GM13976 (cell line): Measurements from ENCODE around the gene FOXI1.

Experiments used
- DNase-seq: peaks from one replicate; pipeline ENCODE4 v3.0.0; 2012; ENCODE audit warnings: low spot score
- CTCF ChIP-seq: IDR thresholded peaks from 2 replicates; pipeline ENCODE4 v1.5.1; 2012; ENCODE audit warnings: borderline replicate concordance, mild to moderate bottlenecking; ENCODE audit not compliant: insufficient read depth; ENCODE audit errors: extremely low read depth, missing control alignments, control extremely low read depth
- in situ Hi-C: fragments of 300-500 bp; cut with MboI; formaldehyde crosslinking; loops from one replicate; pipeline ENCODE4 v1.12.0; 2022; ENCODE audit warnings: low sequenced_read_pairs, mixed read lengths, inconsistent platforms; ENCODE audit not compliant: unreplicated experiment

FOXI1 gene

DNA sequence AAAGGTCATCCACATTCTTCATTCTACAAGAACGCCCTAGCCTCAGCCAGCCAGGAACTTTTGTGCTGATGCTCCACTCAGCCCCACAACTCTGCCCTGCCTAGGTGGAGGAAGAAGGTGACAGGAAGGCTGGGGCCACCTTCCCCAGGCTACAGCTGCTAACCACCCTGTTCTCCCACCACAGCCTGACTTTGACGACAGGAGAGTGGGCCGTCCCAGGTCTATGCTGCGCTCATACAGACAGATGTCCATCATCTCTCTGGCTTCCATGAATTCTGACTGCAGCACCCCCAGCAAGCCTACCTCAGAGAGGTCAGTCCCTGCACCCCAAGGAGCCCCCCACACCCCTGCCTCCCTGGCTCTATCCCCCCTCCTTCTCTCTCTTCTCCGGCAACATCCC, 28.2 kb upstream of the FOXI1 start:
- DNase-seq = no peak
- TF ChIP-seq CTCF = no peak
- in situ Hi-C loops = no loop called here

DNA sequence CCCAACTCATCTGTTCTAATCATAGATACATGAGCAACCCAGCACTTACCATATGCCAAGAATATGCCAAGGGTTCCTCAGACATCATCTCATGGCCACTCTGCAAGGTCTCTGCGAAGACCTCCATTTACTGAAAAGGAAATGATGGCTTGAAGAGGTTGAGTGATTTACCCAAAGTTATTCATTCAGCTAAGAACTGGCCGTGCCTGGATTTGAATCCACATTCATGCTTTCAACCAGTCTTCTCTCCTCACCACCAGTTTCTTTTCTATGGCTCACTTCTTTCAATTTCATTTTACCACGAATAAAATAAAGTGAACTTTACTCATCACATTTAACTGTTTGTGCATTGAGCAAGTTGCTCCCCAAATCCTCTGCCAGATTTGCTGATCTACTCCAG, 27.2 kb upstream of the FOXI1 start:
- no peak for DNase-seq
- in situ Hi-C loops = no loop called here
- no peak for TF ChIP-seq CTCF

DNA sequence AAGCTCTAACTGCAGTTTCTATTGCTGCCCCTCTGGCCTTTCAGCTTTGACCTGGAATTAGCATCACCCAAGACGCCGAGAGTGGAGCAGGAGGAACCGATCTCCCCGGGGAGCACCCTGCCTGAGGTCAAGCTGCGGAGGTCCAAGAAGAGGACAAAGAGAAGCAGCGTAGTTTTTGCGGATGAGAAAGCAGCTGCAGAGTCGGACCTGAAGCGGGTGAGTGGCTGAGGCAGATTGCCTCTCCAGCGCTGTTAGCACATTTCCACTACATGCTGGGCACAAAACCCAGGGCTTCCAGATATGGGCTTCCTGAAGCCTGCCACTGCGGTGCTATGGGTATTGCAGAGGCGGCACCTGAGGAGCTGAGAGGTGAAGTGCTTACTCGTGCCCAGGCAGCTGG, 26.8 kb upstream of the FOXI1 start:
- DNase-seq = no peak
- TF ChIP-seq CTCF = no peak
- in situ Hi-C loops = no loop called here

- DNase-seq = no peak
- TF ChIP-seq CTCF = no peak
- in situ Hi-C loops = no loop called here
These were observed 25.5 kb upstream of the FOXI1 start for GRCh38 chr5:170080217-170080616.

- DNase-seq = no peak
- no peak for TF ChIP-seq CTCF
- in situ Hi-C loops = no loop called here
These were observed 24.8 kb upstream of the FOXI1 start for GRCh38 chr5:170080786-170081445.

GRCh38 chr5:170081616-170082015, 24.1 kb upstream of the FOXI1 start:
- in situ Hi-C loops = no loop called here
- no peak for TF ChIP-seq CTCF

More at GRCh38 chr5:170081616-170082015, 24.1 kb upstream of the FOXI1 start:
- DNase-seq = no peak
